Activated naive CD8-positive, alpha-beta T cell treated with anti-CD3 and anti-CD28 coated beads for 36 hours (primary cell): Measurements from ENCODE around the gene ORAI1. TPM values are rescaled to one million over a fixed set of nuclear protein-coding genes. Genes with fewer than 3 reads are reported as not detected.
"Not testable (repeated sequence)": the region's sequence is repeated elsewhere in the genome, so short reads cannot be mapped to it uniquely, and the experiment has no call there.

Experiments used
- DNase-seq: peaks from one replicate; pipeline ENCODE4 v3.0.0; 2021
- H3K27ac Mint-ChIP-seq: one replicate; pipeline ENCODE4 v1.8.0; 2022; ENCODE audit warnings: mild to moderate bottlenecking, moderate library complexity, mixed read lengths
- H3K27me3 Mint-ChIP-seq: one replicate; pipeline ENCODE4 v1.8.0; 2022; ENCODE audit warnings: mild to moderate bottlenecking, mixed read lengths
- H3K36me3 Mint-ChIP-seq: one replicate; pipeline ENCODE4 v1.8.0; 2021; ENCODE audit warnings: mild to moderate bottlenecking, mixed read lengths
- H3K4me1 Mint-ChIP-seq: one replicate; pipeline ENCODE4 v1.8.0; 2021; ENCODE audit warnings: mixed read lengths
- H3K4me3 Mint-ChIP-seq: one replicate; pipeline ENCODE4 v1.8.0; 2022; ENCODE audit warnings: mild to moderate bottlenecking, moderate library complexity, mixed read lengths
- H3K9me3 Mint-ChIP-seq: one replicate; pipeline ENCODE4 v1.8.0; 2022; ENCODE audit warnings: mixed read lengths
- total RNA-seq, 2 experiments: library from RNA; stranded (reverse); gene quantifications; one replicate each; pipeline ENCODE4 v1.2.3, GENCODE V29; 2021

The ORAI1 gene
- total RNA-seq, 2 experiments from 2014 or later, result 44.0 to 44.4 TPM

- Mint-ChIP-seq H3K4me1 (peaks cover 19% of the 10 kb centered on the region), H3K9me3 (peaks cover 5% of the 10 kb centered on the region), H3K36me3 (peaks cover 29% of the 10 kb centered on the region), H3K4me3 (no peak overlapping the region), H3K27me3 (no peaks in the 10 kb centered on the region), H3K27ac (peak overlapping the region; percentile 42)
- DNase-seq, result no peak
Measured at GRCh38 chr12:121651320-121651719, 25.0 kb downstream of the ORAI1 start.

- Mint-ChIP-seq H3K9me3 (peaks cover 5% of the 10 kb centered on the region), H3K4me1 (peaks cover 29% of the 10 kb centered on the region), H3K27ac (no peak overlapping the region), H3K36me3 (peaks cover 31% of the 10 kb centered on the region), H3K4me3 (no peak overlapping the region), H3K27me3 (no peaks in the 10 kb centered on the region)
- DNase-seq, result no peak
Measured at GRCh38 chr12:121652767-121653497, 26.6 kb downstream of the ORAI1 start.

GRCh38 chr12:121653999-121654398, 27.7 kb downstream of the ORAI1 start:
- peaks cover 38% of the 10 kb centered on the region for H3K4me1 Mint-ChIP-seq
- no peak for DNase-seq
- H3K27ac Mint-ChIP-seq, result no peak overlapping the region

GRCh38 chr12:121656122-121656521, 29.8 kb downstream of the ORAI1 start:
- peaks cover 33% of the 10 kb centered on the region for H3K4me1 Mint-ChIP-seq

More at GRCh38 chr12:121653999-121654398, 27.7 kb downstream of the ORAI1 start:
- peaks cover 5% of the 10 kb centered on the region for H3K9me3 Mint-ChIP-seq
- peaks cover 28% of the 10 kb centered on the region for H3K36me3 Mint-ChIP-seq
- no peaks in the 10 kb centered on the region for H3K27me3 Mint-ChIP-seq
- H3K4me3 Mint-ChIP-seq, result no peak overlapping the region

GRCh38 chr12:121657305-121658008, 31.1 kb downstream of the ORAI1 start:
- Mint-ChIP-seq H3K4me1 (peaks cover 38% of the 10 kb centered on the region), H3K4me3 (no peak overlapping the region), H3K36me3 (peaks cover 19% of the 10 kb centered on the region), H3K9me3 (peaks cover 5% of the 10 kb centered on the region), H3K27ac (peak overlapping the region; percentile 16), H3K27me3 (no peaks in the 10 kb centered on the region)
- DNase-seq, result no peak

More at GRCh38 chr12:121656122-121656521, 29.8 kb downstream of the ORAI1 start:
- Mint-ChIP-seq H3K27me3 (no peaks in the 10 kb centered on the region), H3K27ac (no peak overlapping the region), H3K4me3 (no peak overlapping the region), H3K9me3 (peaks cover 5% of the 10 kb centered on the region), H3K36me3 (peaks cover 19% of the 10 kb centered on the region)
- no peak for DNase-seq

GRCh38 chr12:121661353-121662105, 35.2 kb downstream of the ORAI1 start:
- H3K9me3 Mint-ChIP-seq, H3K27me3 Mint-ChIP-seq, H3K4me3 Mint-ChIP-seq, DNase-seq: not testable (repeated sequence)
- Mint-ChIP-seq H3K4me1 (peaks cover 60% of the 10 kb centered on the region), H3K36me3 (peaks cover 15% of the 10 kb centered on the region), H3K27ac (peak overlapping the region; percentile 17)

- DNase-seq, result no peak
- H3K4me3 Mint-ChIP-seq, result peak overlapping the region; percentile 87
- H3K9me3 Mint-ChIP-seq, result no peaks in the 10 kb centered on the region
- no peaks in the 10 kb centered on the region for H3K27me3 Mint-ChIP-seq
- peak overlapping the region; percentile 93 for H3K27ac Mint-ChIP-seq
- H3K36me3 Mint-ChIP-seq, result peaks cover 13% of the 10 kb centered on the region
- H3K4me1 Mint-ChIP-seq, result peaks cover 52% of the 10 kb centered on the region
Measured at GRCh38 chr12:121663610-121663929, 37.2 kb downstream of the ORAI1 start.

GRCh38 chr12:121666829-121667228, 40.5 kb downstream of the ORAI1 start:
- DNase-seq, H3K4me3 Mint-ChIP-seq, H3K27me3 Mint-ChIP-seq, H3K9me3 Mint-ChIP-seq: not testable (repeated sequence)
- Mint-ChIP-seq H3K27ac (peak overlapping the region; percentile 66), H3K36me3 (peaks cover 13% of the 10 kb centered on the region), H3K4me1 (peaks cover 45% of the 10 kb centered on the region)

GRCh38 chr12:121668750-121669520, 42.6 kb downstream of the ORAI1 start:
- Mint-ChIP-seq H3K9me3 (no peaks in the 10 kb centered on the region), H3K4me1 (peaks cover 51% of the 10 kb centered on the region), H3K4me3 (no peak overlapping the region), H3K36me3 (peaks cover 11% of the 10 kb centered on the region), H3K27me3 (no peaks in the 10 kb centered on the region), H3K27ac (no peak overlapping the region)
- DNase-seq, result peak; percentile 46

GRCh38 chr12:121669521-121669900, 43.2 kb downstream of the ORAI1 start, which contains the start of gene MORN3:
MORN3 (minus strand) TSS chr12:121669654; CDS start chr12:121669483, 171 bp downstream.
- H3K27ac Mint-ChIP-seq, result no peak within 1 kb of the TSS
- H3K9me3 Mint-ChIP-seq, result no peaks in the 10 kb centered on the region
- no peaks in the 10 kb centered on the region for H3K27me3 Mint-ChIP-seq
- H3K36me3 Mint-ChIP-seq, result peaks cover 6% of the 10 kb centered on the region
- no peak within 1 kb of the TSS for H3K4me3 Mint-ChIP-seq
- H3K4me1 Mint-ChIP-seq, result peaks cover 47% of the 10 kb centered on the region
- DNase-seq, result no peak

- peak overlapping the region; percentile 88 for H3K4me3 Mint-ChIP-seq
- H3K27ac Mint-ChIP-seq, result peak overlapping the region; percentile 97
Measured at GRCh38 chr12:121673013-121673511, 46.7 kb downstream of the ORAI1 start.

GRCh38 chr12:121676190-121676589, 49.9 kb downstream of the ORAI1 start:
- Mint-ChIP-seq H3K36me3 (no peaks in the 10 kb centered on the region), H3K27me3 (no peaks in the 10 kb centered on the region), H3K4me1 (peaks cover 22% of the 10 kb centered on the region), H3K9me3 (no peaks in the 10 kb centered on the region), H3K4me3 (no peak overlapping the region), H3K27ac (no peak overlapping the region)
- no peak for DNase-seq

More at GRCh38 chr12:121673013-121673511, 46.7 kb downstream of the ORAI1 start:
- H3K9me3 Mint-ChIP-seq, result no peaks in the 10 kb centered on the region
- no peaks in the 10 kb centered on the region for H3K36me3 Mint-ChIP-seq
- H3K4me1 Mint-ChIP-seq, result peaks cover 26% of the 10 kb centered on the region
- no peak for DNase-seq
- no peaks in the 10 kb centered on the region for H3K27me3 Mint-ChIP-seq

- no peaks in the 10 kb centered on the region for H3K9me3 Mint-ChIP-seq
- no peaks in the 10 kb centered on the region for H3K36me3 Mint-ChIP-seq
- H3K4me1 Mint-ChIP-seq, result peaks cover 10% of the 10 kb centered on the region
- no peak for DNase-seq
- H3K4me3 Mint-ChIP-seq, result no peak overlapping the region
- H3K27me3 Mint-ChIP-seq, result no peaks in the 10 kb centered on the region
- no peak overlapping the region for H3K27ac Mint-ChIP-seq
Measured at GRCh38 chr12:121678305-121678704, 52.0 kb downstream of the ORAI1 start.

- Mint-ChIP-seq H3K27ac (no peak overlapping the region), H3K27me3 (no peaks in the 10 kb centered on the region), H3K4me3 (no peak overlapping the region), H3K36me3 (no peaks in the 10 kb centered on the region), H3K4me1 (peaks cover 6% of the 10 kb centered on the region), H3K9me3 (no peaks in the 10 kb centered on the region)
- no peak for DNase-seq
Measured at GRCh38 chr12:121678716-121679300, 52.5 kb downstream of the ORAI1 start.
